GM21737 (cell line): ENCODE data around the gene UBIAD1.
"Not testable (repeated sequence)": the region's sequence is repeated elsewhere in the genome, so short reads cannot be mapped to it uniquely, and the experiment has no call there.

Experiments used
- ATAC-seq: cut with Tn5 transposase; IDR thresholded peaks from one replicate; pipeline ENCODE4 v1.9.1; 2021; ENCODE audit warnings: mild to moderate bottlenecking, moderate library complexity; ENCODE audit not compliant: unreplicated experiment

UBIAD1 gene

GRCh38 chr1:11279152-11279551 is 6.2 kb downstream of the UBIAD1 start:
- ATAC-seq, result no peak

DNA sequence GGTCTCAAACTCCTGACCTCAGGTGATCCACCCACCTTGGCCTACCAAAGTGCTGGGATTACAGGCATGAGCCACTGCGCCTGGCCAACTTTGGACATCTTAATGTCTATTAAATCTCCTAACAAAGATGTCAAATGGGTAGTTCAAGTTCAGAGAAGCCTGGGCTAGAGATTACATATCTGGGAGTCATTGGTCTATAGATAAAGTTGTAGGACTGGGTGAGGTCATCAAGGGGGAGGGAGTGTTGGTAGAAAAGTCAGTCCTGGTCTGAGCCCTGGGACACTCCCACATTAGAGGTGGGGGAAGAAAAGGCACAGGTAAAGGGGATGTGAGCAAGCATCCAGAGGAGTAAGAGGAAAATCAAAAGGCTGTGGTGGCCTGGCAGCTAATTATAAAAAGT is 6.6 kb downstream of the UBIAD1 start:
- no peak for ATAC-seq

DNA sequence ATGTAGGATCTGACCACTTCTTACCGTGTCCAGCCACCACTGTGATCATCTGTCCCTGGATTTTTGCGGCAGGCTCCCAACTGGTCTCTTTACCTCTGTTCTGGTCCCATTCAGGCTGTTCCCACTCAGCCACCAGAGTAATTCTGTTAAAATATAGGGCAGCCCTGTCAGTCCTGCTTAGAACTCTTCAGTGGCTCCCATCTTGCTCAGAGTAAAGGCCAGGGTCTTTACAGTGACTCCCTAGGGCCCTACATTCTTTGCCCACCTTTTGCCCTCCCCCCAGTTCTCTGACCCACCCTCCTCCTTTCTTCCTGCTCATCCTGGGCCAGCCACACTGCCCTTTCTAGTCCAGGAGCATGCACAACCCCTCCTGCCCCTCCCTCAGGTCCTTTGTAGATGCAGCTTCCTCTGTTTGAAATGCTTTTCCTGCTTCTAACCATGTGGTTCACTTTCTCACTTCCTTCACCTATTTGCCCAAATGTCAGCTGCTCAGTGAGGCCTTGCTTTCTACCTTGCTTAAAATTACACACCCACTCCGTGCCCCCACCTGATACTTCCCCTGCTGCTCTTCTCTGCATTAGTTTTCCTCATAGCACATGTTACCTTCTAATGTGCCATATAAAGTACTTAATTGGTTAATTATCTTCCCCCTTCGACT is 7.8 kb downstream of the UBIAD1 start:
- no peak for ATAC-seq

- no peak for ATAC-seq
Measured at GRCh38 chr1:11281518-11282331, 8.7 kb downstream of the UBIAD1 start.

DNA sequence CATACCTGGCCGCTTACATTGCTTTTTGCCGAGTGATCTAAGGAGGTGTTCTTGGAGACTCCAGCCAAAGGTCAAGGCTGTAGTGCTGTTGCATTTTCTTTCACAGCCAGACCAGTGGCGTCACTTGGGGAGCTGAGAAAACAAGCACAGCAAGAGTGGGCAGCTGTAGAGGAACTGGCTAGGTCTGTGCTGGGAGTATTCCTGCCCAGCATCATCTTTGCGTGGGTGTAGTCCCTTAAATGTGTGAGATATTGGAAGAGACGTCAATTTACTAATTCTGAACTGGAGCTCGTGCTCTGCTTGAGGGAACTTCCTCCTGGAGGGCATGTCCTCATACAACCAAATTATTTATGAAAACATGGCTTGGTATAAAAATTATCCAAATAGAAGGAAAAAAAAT is 10.2 kb downstream of the UBIAD1 start:
- no peak for ATAC-seq

GRCh38 chr1:11284784-11285183 is 11.8 kb downstream of the UBIAD1 start:
- ATAC-seq, result no peak

GRCh38 chr1:11285883-11286734 is 13.1 kb downstream of the UBIAD1 start:
- no peak for ATAC-seq

DNA sequence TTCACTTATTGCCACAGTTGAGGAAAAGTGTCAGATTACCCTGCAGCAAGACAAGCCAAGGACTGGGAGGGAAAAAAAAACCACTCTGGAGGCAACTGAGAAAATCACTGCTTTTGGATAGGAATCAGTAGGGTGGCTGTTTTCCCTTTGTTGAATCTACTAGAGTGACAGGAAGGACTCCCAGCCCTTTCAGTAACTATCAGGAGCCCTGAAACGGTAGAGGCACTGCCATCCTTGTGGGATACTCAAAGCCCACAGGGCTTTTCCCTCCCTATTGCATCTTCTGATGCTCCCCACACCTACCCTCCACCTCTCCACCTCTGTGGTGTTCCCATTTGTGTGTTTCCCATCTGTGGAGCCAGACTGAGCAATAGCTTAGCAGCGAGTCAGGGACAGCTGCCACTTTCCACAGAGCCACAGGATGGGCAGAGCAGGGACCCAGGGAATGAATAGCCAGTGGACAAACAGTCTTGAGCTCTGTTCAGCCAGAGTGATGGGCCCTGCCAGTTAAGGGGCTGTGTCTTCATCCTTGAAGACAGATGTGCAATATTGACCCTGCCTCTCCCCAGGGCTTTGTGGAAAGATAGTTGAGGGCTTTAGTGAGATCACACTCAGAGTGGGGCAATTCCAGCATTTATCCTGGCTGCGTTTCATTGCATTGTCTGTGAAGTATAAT is 13.9 kb downstream of the UBIAD1 start:
- no peak for ATAC-seq

DNA sequence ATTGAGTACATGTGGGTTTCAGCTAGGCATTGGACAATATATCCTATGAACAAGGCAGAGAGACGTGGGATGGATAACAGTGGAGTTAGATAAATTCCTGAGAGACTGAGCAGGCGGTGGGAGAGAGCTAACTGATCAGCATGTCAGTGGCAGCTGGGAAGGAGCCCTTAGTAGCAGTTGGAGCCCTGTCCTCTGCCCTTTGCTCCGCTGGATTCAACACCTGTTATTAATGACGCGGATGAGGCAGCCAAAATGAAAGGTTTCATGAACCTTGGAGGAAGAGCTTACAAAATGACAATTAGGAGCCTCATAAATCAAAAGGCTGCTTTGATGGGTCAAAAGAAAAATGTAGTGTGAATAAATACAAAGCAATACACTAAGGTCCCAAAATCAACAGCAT is 16.1 kb downstream of the UBIAD1 start:
- ATAC-seq, result no peak

GRCh38 chr1:11291049-11291448 is 18.1 kb downstream of the UBIAD1 start:
- no peak for ATAC-seq

DNA sequence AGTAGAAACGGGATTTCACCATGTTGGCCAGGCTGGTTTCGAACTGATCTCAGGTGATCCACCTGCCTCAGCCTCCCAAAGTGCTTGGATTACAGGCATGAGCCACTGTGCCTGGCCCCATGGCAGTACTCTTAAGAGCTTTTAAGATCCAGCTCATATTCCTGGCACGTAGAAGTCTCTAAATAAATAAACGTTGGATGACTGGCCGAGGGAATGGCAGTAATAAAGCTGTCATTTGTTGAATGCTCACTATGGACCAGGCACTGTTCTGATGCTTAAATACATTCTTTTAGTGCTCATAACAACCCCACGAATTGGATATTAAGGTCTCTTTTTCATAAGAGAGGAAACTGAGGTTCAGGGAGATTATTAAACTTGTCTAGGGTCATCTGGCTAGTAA is 20.9 kb downstream of the UBIAD1 start:
- no peak for ATAC-seq

DNA sequence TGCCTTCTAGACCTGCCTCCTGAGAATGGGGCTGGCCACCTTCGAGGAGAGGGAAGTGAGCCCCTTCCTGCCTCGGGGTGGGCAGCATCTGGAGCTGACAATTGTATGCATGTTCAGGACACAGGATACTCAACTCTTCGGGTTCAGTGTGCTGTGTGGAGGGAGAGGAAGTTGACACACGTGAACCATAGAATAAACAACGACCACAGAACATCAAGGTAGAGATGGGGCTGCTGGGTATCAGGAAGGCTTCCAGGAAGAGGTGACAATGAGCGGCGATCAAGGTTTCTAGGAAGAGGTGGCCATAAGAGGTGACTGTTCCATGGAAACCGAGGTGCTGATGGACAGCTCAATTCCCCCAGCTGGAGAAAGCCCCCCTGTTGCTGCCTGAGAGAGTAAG is 22.0 kb downstream of the UBIAD1 start:
- ATAC-seq, result no peak

GRCh38 chr1:11295905-11296304 is 22.9 kb downstream of the UBIAD1 start:
- ATAC-seq, result no peak

DNA sequence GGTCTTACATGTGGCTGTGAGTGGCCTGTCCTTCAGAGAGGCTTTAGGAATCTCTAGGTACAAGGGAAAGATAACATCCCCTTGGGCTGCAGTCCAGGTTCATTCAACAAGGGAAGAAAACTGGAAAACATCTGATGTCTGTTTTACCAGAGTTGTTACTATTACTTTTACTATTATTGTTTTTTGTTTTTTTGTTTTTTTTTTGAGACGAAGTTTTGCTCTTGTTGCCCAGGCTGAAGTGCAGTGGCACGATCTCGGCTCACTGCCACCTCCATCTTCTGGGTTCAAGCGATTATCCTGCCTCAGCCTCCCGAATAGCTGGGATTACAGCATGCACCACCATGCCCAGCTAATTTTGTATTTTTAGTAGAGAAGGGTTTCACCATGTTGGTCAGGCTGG is 24.8 kb downstream of the UBIAD1 start:
- not testable (repeated sequence) for ATAC-seq

DNA sequence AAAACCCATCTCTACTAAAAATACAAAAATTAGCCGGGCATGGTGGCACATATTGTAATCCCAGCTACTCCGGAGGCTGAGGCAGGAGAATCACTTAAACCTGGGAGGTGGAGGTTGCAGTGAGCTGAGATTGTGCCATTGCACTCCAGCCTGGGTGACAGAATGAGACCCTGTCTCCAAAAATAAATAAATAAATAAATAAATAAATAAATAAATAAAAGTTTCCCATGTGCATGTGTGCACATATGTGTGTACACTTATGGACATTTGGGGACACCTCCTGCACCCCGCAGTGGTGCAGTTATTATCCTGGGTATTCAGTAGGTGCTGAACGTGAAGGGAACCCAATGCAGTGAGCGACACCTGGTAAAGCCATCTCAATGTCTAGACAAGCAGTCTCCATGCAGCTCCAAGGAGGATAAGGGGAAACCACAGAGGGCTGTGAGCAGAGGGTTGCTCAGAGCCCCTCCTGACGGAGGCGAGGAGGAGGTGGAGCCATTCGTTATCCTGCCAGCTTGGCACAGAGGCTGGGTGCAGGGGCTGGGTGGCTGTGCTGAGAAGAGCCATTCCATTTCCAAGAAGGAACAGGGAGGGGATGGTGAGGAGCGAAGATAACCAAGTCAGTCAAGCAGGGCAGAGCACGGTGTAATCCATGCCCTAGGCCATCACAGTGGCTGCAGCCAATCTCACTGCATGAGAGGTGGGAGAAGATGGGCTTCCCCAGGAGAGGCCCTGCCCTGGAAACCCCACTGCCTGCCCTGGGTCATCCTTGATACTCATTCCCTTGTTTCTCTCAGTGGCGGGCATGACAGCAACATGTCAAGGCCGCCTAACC is 25.6 kb downstream of the UBIAD1 start:
- ATAC-seq, result no peak

GRCh38 chr1:11299225-11299574 is 26.2 kb downstream of the UBIAD1 start:
- no peak for ATAC-seq

GRCh38 chr1:11301601-11302000 is 28.6 kb downstream of the UBIAD1 start:
- no peak for ATAC-seq

- no peak for ATAC-seq
Measured at GRCh38 chr1:11302366-11302765, 29.4 kb downstream of the UBIAD1 start.

GRCh38 chr1:11305516-11305915 is 32.5 kb downstream of the UBIAD1 start:
- not testable (repeated sequence) for ATAC-seq

- no peak for ATAC-seq
Measured at GRCh38 chr1:11307852-11308251, 34.9 kb downstream of the UBIAD1 start.
